Erythroblast (primary cell): ENCODE results near the gene MED27.
"Not testable (repeated sequence)": the region's sequence is repeated elsewhere in the genome, so short reads cannot be mapped to it uniquely, and the experiment has no call there.

ENCODE experiments used
- DNase-seq, 2 experiments: peaks; one replicate each; lab custom pipeline; 2025; lab: John Stamatoyannopoulos, UW
- GATA1 ChIP-seq: IDR thresholded peaks from 2 replicates; pipeline ENCODE4 v1.6.1; 2011; ENCODE audit warnings: low read depth, mild to moderate bottlenecking, control low read depth, low read length, moderate library complexity
- POLR2A ChIP-seq: IDR thresholded peaks from 2 replicates; pipeline ENCODE4 v1.6.1; 2011; ENCODE audit warnings: mild to moderate bottlenecking, low read length

The MED27 gene

DNA sequence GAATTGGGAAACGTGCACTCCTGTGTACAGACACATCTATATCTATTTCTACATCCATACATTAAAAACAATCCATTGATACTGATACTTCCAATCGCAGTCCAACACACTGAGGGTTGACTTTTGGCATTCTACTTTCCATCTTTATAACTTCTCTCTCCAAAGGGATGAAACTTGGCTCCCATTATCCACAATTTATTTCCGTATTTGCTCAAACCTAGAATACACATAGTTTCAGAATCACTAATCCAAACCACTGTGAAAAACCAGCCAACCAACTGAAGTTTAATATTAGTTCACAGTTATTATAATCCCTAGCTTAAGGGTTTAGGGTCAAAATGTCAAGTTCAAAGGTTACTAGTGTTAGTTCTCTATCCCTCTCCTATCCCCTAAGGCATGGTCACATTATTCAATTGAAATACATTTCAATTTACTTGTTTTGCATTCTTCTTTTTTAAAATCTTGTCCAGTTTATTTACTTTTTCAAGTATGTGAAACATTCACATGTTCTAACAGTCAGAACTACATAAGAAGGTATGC lies 156.5 kb downstream of the MED27 start:
- no peak for TF ChIP-seq POLR2A
- TF ChIP-seq GATA1: no peak

DNA sequence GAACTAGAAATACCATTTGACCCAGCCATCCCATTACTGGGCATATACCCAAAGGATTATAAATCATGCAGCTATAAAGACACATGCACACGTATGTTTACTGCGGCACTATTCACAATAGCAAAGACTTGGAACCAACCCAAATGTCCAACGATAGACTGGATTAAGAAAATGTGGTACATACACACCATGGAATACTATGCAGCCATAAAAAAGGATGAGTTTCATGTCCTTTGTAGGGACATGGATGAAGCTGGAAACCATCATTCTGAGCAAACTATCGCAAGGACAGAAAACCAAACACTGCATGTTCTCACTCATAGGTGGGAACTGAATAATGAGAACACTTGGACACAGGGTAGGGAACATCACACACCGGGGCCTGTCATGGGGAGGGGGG lies 158.0 kb downstream of the MED27 start:
- DNase-seq: not testable (repeated sequence)

More for the DNA sequence above, 156.5 kb downstream of the MED27 start:
- no peak for DNase-seq

DNA sequence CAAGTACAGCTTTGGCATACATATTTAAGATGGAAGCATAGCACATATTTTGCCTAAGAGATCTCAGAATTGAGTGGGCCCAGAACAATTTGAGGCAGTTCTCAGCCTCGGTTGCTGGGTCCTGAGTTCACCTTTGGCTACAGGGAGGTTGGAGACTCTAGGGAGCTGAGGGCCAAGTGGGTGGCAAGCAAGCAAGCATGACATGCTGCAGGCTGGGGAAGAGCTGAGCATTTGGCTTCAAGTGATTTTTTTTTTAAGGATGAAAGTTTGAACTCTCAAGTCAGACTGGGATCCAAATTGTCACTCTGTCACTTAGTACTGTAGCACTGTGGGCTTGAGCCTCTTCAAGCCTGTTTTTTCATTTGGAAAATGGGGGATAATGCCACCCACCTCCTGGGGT lies 160.5 kb downstream of the MED27 start:
- no peak for DNase-seq
- TF ChIP-seq GATA1: no peak
- no peak for TF ChIP-seq POLR2A

DNA sequence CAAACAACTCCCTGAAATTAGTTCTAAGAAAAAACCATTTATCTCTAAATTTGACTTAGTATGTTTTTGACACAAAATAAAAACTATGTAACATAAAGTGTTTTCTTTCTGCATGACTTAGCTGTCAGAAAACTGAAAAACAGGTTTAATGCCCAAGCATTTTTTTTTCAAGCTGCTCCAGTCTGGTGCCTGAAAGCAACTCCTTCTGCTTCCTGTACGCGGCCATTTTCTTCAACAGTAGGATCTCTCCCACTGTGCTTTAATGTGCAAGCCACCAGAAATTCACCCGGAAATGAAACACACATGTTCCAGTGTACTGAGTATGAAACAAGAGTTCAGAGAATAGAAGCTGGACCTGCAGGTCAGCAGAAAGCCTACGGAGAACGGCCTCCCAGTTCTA lies 161.2 kb downstream of the MED27 start:
- no peak for DNase-seq
- TF ChIP-seq POLR2A (no peak), GATA1 (no peak)

DNA sequence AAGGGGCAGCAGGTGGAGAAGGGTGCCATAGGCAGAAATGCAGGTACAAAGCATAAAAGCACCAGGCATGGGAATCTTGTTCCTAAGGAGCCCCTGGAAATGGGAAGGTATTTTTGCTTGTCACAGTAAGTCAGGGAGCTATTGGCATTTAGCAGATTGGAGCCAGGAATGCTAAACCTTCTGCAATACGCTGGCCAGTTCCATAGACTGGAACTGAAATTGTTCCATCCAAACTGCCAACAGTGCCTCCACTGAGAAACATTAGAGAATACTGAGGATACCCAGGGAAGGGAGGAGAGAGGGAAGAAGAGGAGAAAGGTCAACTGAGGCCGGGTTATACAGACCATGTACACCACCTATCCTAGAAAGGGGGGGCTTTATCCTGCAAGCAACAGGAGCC lies 162.7 kb downstream of the MED27 start:
- TF ChIP-seq GATA1: no peak
- TF ChIP-seq POLR2A: no peak
- no peak for DNase-seq

DNA sequence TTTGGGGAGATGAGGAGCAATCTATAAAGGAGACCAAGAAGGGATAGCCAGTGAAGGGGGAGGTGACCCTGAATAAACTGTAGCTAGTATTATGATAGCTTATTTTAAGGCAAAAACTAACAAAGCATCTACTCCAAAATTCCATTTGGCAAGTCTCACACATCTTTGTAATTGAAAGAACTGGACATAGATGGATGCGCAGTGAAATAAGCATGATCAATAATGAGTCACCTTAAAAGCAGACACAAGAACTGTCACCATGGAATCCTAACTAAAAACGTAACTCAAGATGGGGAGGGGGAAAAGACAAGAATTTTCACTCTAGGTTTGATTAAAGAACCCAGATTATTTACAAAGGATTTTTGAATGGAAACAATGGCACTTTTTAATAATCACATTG lies 164.5 kb downstream of the MED27 start:
- DNase-seq: no peak

DNA sequence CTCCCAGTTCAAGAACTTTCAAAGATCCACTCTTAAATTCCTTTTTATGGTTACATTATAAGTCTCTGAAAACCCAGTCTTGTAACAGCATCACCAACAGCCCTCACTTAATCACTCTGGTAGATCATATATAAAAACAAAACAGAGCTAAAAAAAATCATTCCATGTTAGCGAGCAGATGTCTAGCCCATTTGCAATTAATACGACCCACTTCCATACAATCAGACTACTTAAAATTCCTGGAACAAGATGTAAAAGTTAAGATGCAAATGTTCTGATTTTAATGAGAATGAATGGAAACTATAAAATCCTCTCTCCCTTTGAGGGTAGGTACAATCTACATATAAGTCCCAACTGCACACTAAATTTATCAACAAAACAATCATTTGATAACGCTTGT lies 167.0 kb downstream of the MED27 start:
- TF ChIP-seq POLR2A (no peak), GATA1 (no peak)
- no peak for DNase-seq

More for the DNA sequence above, 164.5 kb downstream of the MED27 start:
- TF ChIP-seq POLR2A (no peak), GATA1 (no peak)

DNA sequence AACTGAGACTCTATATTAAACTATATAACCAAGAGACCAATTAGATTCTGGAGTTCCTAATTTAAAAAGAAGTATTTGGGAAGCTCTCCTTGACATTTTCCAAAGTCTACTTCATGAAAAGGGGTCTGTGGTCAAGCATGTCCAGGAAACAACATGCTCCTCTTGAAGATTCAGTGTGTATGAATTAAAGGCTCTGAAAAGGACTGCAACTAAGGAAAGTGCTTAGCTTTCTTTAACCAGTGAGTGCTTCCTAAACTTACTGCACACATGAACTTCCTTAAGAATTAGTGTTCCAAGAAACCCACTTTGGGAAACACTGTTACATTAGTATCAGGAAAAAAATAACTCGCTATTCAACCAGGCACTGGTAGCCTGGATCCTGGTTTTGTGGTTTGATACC lies 167.6 kb downstream of the MED27 start:
- no peak for DNase-seq
- TF ChIP-seq POLR2A (no peak), GATA1 (no peak)

DNA sequence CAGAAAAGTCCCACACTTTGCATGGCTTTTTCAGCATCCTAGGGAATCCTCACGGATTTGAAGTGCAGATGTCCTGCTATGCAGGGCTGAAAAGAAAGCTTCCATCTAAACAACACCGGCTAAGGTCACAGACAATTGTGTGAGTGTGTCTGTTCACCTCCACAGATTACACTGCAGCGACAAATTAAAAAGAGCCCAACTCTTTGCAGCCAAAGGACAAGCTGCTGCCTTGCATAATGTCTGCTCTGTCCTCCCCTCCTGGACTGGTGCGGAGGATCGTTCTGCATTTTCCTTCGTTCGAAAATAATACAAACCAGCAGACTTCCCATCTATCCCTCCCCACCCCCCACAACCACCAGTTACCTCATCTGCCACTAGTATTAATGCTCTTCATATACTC lies 169.1 kb downstream of the MED27 start:
- TF ChIP-seq POLR2A: no peak
- no peak for TF ChIP-seq GATA1
- no peak for DNase-seq

DNA sequence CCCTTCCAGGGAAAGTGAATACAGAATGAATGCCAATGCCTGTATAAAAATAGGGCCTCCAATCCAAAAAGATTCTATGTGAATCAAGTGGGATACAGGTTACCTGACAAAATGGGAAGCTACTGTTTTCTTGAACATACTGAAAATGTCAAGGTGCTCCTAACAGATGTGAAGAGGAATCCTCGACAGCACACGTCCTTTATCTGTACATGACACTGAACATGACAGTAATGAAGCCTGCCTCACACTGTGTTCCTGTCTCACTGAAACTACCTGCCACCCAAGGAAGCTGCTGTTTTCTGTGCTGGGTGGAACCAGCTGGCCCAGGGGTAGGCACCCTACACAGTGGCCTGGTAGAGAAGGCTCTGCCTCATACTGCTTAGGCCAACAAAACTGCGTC lies 174.5 kb downstream of the MED27 start:
- no peak for DNase-seq
- TF ChIP-seq POLR2A (no peak), GATA1 (no peak)

DNA sequence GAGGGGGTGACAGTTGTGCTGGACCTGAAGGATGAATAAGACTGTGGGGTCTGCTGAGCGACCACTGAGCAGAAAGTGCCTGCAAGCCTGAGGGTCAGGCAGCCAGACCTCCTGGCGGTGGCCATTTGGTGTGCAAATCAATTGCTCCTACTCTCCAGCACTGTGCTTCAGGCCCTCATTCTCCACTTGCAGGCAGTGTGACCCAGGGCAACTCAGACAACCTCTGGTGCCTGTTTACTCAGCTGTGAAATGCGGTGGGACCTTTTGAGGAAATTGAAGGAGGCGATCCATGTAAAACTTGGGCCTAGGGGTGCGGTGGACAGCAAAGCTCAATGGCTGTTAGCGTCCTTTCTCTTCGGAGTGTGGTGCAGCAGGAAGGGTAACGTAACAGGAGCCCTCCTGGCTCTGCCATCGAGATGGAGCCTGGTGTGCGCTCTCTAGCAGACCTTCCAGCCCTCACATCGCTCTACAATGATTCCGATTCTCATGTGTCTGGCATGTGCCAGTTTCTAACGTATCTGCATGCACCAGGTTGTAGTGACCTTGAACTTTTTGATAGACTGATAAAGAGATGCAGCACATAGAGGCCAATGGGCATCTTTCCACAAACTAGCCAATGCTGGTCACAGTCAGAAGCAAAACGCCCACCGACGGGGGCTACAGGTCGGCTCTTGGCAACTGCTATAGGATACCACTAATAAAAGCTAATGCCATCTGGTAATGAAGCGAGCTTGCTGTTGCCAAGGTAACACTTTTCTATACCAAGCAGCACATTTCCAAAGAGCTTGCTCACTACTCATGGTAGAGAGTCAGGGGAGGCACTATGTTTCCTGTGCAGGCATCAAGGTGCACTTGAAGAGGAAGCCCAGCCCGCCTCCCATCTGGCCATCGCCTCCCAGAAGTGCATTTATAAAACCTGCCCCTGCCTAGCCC lies 180.1 kb downstream of the MED27 start:
- no peak for DNase-seq
- TF ChIP-seq GATA1 (no peak), POLR2A (no peak)

DNA sequence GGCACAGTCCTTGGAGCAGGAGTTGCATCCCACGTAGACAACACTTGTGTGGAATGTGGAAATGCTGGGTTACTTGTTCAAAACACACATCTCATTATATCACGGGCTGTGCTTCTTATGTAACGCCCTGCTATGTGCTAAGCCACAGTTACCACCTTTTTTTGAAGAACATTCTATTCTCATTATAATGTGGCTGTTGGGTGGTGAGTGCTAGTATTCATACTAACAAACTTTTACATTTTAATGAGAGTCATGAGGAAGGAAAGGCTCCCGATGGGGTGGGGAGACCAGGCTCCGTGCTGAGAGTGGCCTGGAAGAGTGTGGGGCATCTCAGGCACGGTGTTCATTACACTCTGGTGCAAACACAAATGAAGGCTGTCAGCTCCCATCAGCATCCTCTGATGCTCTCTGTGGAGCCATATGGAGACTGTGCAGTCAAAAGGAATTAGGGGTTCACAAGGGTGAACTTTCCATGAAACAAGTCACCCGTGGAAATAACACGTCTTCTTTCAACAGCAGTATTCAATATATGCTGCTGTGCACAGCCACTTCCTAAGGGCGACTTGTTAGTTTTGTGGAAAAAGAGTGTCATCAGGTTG lies 186.7 kb downstream of the MED27 start:
- no peak for TF ChIP-seq GATA1
- no peak for TF ChIP-seq POLR2A
- DNase-seq: no peak

DNA sequence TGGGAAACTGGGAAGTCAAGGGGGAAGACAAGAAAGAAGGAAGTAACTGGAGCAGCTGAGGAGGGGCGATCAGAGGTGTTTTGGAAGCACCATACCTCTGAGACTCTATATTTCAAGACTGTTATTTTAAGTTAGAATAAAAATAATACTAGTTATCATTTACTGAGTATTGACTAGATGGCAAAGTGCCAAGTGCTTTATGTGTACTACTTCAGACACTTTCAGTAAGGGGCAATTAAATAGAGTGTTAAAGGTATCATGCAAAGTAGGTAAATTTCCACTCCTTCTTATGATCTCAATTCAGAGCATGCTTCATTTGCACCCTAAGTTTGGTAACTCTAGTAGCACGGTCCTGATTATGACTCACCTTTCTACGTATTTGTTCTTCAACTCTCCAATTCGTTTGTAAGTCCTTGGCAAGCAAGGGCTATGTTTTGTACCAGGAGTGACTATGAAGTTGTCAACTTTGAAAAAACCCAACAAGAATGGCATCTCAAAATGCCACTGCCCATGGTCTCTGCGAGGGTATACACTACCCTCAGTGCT lies 187.4 kb downstream of the MED27 start:
- TF ChIP-seq GATA1 (no peak), POLR2A (no peak)

DNA sequence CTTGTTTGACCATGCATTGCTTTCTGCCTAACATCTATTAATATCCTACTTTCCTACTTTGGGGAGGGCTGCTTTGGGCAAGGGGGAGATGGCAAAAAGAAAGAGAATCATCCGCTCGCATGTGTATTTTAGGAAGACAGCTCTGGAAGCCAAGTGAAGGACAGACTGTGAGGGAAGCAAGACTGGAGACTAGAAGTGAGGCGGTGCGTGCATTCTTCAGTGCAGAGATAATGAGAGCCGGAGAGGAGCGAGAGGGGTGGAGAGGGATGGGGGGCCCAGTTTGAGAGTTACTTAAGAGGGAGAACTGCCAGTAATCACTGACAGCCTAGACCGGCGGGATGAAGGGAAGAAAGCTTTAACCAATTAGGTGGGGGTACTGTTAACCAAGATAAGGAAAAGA lies 188.1 kb downstream of the MED27 start:
- no peak for DNase-seq
- no peak for TF ChIP-seq GATA1
- no peak for TF ChIP-seq POLR2A

More for the DNA sequence above, 187.4 kb downstream of the MED27 start:
- DNase-seq: no peak
